Left cardiac atrium (tissue), 4 donors: ENCODE results near the gene ETV5. TPM values are rescaled to one million over a fixed set of nuclear protein-coding genes. Genes with fewer than 3 reads are reported as not detected.
"Not testable (repeated sequence)": the region's sequence is repeated elsewhere in the genome, so short reads cannot be mapped to it uniquely, and the experiment has no call there.

Source experiments
- ATAC-seq, 2 donors: fragments of 200-7000 bp; cut with Tn5 transposase; one replicate each; pipeline ENCODE4 v1.9.1; 2020; ENCODE audit warnings: mild to moderate bottlenecking in 2 of 2, moderate library complexity in 2 of 2
- DNase-seq: peaks from one replicate; pipeline ENCODE4 v3.0.0-alpha.2; 2020
- intact Hi-C, 2 donors: fragments of 100-400 bp; cut with DNase I; formaldehyde crosslinking; loops; one replicate each; pipeline versions ENCODE4 v1.14.1 to v1.15.1; 2022 to 2023
- total RNA-seq, 2 donors: library from RNA; stranded (reverse); fragmentation: NEBNext Ultra II Directional; extraction: Animal tissue kit (Norgen Biotek cat#: 25700); gene quantifications; one replicate each; pipeline ENCODE4 v1.2.1, GENCODE V29; 2021
- donor health status: DM: no; HTN: yes; CAD: no.
- donor health status: DM: no; HTN: yes; CAD: no; lungs with severe emphysema.
- donor health status: DM: yes; HTN: yes; CAD: no.
- donor health status: Dilated cardiomyopathy.

ETV5 gene
- total RNA-seq, 2 donors from 2014 or later = 12.5 to 24.0 TPM

- intact Hi-C loops = no loop called here
- no peak for ATAC-seq
Observed at GRCh38 chr3:186046838-186047237, 62.1 kb downstream of the ETV5 start.

DNA sequence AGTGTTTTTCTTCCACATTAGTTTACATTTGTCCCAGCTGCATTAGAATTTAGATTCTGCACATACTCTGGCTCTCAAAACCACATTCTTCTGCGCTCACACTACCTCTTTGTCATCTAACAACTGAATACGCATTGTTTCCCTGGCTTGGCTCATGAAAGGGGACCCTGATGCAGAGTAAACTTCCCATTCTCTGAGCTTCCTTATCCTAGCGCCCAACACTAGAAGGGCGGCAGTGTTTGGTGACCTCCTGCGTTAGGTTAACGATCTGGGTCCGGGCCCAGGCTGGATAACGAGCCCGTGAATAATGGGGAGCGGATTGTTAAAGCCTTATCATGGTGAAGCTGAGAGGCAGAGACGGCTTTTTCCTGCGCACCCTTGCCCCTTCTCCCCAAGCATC, 63.9 kb downstream of the ETV5 start:
- intact Hi-C loops = no loop called here
- ATAC-seq = no peak
- DNase-seq = no peak

More at GRCh38 chr3:186046838-186047237, 62.1 kb downstream of the ETV5 start:
- no peak for DNase-seq

GRCh38 chr3:186044427-186044826, 64.5 kb downstream of the ETV5 start:
- DNase-seq = no peak
- intact Hi-C loops = no loop called here
- ATAC-seq = peak in 1 of 2 donors; percentile 42

DNA sequence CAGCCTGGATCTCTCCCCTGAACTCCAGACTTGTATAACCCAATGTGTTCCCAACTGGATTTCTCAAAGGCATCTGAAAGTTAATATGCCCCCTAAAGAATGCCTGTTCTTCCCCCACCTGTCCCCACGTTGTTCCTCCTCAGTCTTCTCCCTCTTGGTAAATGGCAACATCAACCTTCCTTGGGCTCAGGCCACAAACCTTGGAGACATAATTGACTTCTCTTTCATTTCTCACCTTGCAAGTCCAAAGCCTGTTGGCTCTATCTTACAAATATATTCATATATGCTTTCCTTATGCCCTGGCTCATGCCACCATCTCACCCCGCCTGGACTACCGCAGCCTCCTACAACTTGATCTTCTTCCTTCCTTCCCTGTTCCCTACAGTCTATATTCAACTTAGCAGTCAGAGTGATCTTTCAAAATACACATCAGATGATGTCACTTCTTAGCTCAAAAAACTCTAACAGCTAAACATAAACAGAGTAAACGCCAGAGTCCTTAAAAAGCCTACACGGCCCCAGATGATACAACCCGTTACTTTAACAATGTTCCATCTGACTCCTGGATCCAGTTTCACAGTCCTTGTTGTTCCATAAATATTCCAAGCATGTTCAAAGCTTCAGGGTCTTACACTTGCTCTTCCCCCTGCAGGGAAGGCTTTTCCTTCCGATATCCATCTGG, 66.2 kb downstream of the ETV5 start:
- DNase-seq (no peak), ATAC-seq (no peak)
- intact Hi-C loops = no loop called here

GRCh38 chr3:186042036-186042435, 66.9 kb downstream of the ETV5 start:
- intact Hi-C loops = no loop called here

GRCh38 chr3:186038360-186038759, 70.5 kb downstream of the ETV5 start:
- no peak for ATAC-seq
- intact Hi-C loops = no loop called here
- no peak for DNase-seq

More at GRCh38 chr3:186042036-186042435, 66.9 kb downstream of the ETV5 start:
- no peak for DNase-seq
- ATAC-seq = no peak

GRCh38 chr3:186035277-186035676, 73.6 kb downstream of the ETV5 start:
- ATAC-seq = peak in 1 of 2 donors; percentile 82
- intact Hi-C loops = no loop called here
- peak; percentile 39 for DNase-seq

- DNase-seq (no peak), ATAC-seq (no peak)
- intact Hi-C loops = no loop called here
Observed at GRCh38 chr3:186032321-186032720, 76.6 kb downstream of the ETV5 start.

DNA sequence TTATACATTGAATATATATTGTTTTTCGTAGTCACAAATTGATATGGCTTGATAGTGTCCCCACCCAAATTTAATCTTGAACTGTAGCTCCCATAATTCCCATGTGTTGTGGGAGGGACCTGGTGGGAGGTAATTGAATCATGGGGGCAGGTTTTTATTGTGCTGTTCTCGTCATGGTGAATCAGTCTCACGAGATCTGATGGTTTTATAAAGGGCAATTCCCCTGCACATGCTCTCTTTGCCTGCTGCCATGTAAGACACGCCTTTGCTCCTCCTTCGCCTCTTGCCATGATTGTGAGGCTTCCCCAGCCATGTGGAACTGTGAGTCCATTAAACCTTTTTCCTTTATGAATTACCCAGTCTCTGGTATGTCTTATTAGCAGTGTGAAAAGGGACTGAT, 82.9 kb downstream of the ETV5 start:
- DNase-seq, intact Hi-C loops, ATAC-seq: not testable (repeated sequence)

- no peak for DNase-seq
- intact Hi-C loops = no loop called here
Observed at GRCh38 chr3:186025161-186025560, 83.7 kb downstream of the ETV5 start.

GRCh38 chr3:186024210-186024609, 84.7 kb downstream of the ETV5 start:
- DNase-seq = peak; percentile 32
- peak; percentile 48 to 79 for ATAC-seq
- intact Hi-C loops = no loop called here

More at GRCh38 chr3:186025161-186025560, 83.7 kb downstream of the ETV5 start:
- peak in 1 of 2 donors; percentile 38 for ATAC-seq

GRCh38 chr3:186022931-186023330, 86.0 kb downstream of the ETV5 start:
- intact Hi-C loops = no loop called here
- DNase-seq = no peak
- no peak for ATAC-seq

DNA sequence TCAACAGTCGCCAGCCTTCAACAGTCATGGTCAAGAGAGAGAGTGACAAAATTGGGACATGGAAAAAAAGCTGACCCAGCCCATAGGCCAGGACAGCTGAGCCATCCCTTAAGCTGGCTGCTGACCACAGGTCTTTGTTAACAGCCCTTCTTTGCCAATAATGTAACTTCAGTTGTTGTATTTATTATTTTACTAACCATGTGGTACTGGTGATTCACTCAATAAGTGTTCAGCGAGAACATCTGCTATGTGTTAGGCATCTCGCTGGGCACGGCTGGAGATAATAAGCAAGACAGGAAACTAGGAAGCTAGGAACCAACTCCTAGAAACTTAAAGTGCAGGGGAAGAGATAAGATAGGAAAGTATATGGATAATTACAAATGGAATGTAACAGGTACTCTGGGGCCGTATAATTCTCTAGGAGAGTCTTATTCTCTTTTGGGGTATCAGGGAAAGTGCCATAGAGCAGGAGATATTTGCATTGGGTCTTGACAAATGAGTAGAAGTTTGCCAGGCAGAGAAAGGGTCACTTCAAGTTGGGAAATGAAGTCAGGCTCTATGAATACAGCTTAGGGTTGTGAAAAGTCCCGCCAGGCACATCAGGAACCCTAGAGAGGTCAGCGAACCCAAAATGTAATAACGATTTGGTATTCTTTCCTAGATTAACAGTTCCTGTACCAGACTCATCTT, 87.1 kb downstream of the ETV5 start:
- ATAC-seq = peak in 1 of 2 donors; percentile 47
- no peak for DNase-seq
- intact Hi-C loops = no loop called here

DNA sequence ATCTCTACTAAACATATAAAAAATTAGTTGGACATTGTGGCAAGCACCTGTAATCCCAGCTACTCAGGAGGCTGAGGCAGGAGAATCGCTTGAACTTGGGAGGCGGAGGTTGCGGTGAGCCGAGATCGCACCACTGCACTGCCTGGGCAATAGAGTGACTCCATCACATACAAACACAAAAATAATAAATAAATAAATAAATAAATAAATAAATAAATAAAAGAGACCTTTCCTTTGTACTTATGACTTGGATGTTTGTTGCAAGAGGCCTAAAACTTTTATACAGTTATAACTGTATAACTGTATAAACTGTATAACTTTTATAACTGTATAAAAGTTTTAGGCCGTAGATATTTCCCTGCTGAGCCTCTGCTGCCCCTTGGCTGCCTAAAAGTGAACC, 87.6 kb downstream of the ETV5 start:
- ATAC-seq, intact Hi-C loops, DNase-seq: not testable (repeated sequence)

DNA sequence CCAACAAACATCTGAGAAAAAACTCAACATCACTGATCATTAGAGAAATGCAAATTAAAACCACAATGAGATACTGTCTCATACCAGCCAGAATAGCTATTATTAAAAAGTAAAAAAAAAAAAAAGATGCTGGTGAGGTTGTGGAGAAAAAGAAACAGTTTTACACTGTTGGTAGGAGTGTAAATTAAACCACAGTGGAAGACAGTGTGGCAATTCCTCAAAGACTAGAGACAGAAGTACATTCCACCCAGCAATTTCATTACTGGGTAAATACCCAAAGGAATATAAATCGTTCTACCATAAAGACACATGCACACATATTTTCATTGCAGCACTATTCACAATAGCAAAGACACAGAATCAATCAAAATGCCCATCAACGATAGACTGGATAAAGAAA, 89.6 kb downstream of the ETV5 start:
- DNase-seq, intact Hi-C loops, ATAC-seq: not testable (repeated sequence)

- intact Hi-C loops = no loop called here
- DNase-seq (no peak), ATAC-seq (no peak)
Observed at GRCh38 chr3:186014866-186015265, 94.0 kb downstream of the ETV5 start.

DNA sequence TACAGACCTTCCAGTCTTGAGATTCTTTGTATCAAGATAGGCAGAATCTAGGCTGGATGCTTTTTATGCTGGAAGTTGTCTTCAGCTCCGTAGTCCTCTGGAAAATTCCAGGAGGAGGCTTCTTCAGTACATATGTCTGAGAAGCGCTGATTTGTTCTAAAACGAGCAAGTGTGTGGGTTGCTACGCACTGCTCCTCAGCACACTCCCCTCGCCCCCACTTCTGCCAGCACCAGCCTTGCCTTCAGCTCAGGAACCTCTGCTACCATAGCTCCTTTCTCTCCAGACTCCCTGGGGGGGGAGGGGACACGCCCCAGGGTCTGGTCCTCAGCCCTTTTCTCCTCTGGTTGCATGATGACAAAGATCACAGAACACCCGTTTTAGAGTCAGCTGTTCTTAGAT, 95.6 kb downstream of the ETV5 start:
- ATAC-seq = no peak
- intact Hi-C loops = no loop called here
- no peak for DNase-seq

- DNase-seq (no peak), ATAC-seq (no peak)
- intact Hi-C loops = no loop called here
Observed at GRCh38 chr3:186012137-186012536, 96.8 kb downstream of the ETV5 start.

DNA sequence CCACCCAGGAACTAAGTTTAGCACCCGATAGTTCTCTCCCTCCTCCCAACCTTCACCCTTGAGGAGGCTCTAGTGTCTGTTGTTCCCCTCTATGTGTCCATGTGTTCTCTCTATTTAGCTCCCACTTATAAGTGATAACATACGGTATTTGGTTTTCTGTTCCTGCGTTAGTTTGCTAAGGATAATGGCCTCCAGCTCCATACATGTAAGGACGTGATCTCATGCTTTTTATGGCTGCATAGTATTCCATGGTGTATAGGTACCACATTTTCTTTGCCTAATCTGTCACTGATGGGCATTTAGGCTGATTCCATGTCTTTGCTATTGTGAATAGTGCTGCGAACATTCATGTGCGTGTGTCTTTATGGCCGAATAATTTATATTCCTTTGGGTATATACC, 104.2 kb downstream of the ETV5 start:
- intact Hi-C loops = loop anchor here in 1 of 2 donors (5.0 kb wide), 1 partner anchor 118 kb away; no protein-coding TSS in a partner anchor
- DNase-seq = no peak
- no peak for ATAC-seq

DNA sequence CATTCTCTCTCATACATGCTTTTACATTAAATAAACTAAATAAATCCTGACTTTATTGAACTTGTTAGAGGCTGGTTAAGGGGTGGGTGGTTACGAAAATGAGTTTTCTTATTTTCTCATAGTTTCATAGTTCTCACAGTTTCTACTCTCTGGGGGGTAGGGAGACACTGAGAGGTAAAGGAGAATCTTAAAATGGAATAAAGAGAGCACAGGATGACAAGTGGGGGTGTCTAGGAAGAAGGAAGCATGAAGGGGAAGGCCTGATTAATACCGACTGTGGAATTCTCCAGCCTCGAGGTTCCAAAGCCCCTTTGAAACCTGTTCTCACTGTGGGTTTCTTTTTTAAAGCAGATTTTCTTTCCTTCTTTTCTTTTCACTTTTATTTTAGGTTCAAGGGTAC, 104.7 kb downstream of the ETV5 start:
- intact Hi-C loops = loop anchor here in 1 of 2 donors (5.0 kb wide), 1 partner anchor 118 kb away; no protein-coding TSS in a partner anchor
- ATAC-seq = no peak
- DNase-seq = no peak
